Mucosa of gallbladder (tissue), 1 donor: ENCODE measurements around the gene SFXN3. TPM values are rescaled to one million over a fixed set of nuclear protein-coding genes. Genes with fewer than 3 reads are reported as not detected.
"Not testable (repeated sequence)": the region's sequence is repeated elsewhere in the genome, so short reads cannot be mapped to it uniquely, and the experiment has no call there.

ENCODE experiments used
- DNase-seq: peaks from one replicate; pipeline ENCODE4 v3.0.0-alpha.2; 2020; ENCODE audit warnings: low spot score
- total RNA-seq: library from RNA; stranded (reverse); gene quantifications from one replicate; pipeline ENCODE4 v1.2.1, GENCODE V29; 2021
- donor health status: DM: no; HTN: no; CAD: no.

SFXN3 gene
- total RNA-seq, 1 donor from 2014 or later = 75.9 TPM

DNA sequence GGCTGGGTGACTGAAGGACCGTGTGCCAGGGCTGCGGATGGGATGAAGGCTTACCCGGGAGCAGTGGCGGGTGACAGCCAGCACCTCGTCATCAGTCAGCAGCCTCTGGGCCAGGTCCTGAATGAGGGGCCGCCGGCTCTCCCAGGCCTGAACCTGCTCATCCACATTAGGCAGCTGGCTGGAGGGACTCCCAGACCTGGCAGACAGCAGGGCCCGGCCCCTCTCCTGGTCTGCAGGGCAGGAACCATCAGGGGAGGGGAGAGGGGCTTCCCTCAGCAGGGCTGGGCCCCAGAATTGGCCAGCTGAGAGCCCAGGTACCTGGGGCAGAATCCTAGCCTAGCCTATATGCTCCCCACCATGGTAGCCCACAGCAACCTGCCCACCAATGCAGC lies 15.5 kb upstream of the SFXN3 start:
- DNase-seq = no peak

DNA sequence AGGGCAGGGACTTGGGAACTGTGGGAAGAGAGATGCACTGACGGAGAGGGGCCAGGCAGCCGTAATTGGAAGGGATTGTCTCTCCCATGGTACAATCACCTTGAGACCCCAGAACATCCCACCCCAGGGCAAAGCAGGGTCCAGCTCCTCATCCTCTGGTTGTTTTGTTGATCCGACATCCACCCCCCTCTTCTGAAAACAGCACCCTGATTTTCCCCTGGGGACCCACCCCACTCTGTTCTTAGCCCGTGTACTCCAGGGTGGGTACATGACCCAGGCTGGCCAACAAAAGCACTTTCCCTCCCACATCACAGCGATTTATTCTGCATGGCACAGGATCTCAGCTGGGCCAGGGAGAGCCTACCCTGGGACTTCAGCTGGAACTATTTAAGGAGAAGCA lies 14.2 kb upstream of the SFXN3 start:
- no peak for DNase-seq

DNA sequence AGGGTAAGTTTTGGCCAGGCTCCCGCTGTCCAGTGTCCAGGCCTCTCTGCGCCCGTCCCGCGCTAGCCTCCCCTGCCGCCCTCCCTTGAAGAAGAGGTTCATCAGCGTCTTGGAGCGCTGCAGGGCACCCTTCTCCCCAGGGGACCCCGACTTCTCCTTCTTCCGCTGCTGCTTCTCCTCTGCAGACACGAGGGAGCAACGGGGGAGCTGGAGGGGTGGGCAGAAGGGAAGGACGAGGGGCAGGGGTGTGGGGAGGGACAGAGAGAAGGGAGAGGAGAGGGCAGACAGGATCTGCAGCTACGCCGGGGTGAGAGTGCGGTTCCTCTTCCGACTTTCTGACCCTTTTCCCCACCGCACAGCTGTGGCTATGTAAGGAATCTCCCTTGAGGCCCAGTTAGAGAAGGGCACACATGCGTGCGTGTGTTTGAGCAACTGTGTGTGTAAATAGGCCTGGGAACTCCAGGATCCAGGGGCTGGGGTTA lies 12.9 kb upstream of the SFXN3 start:
- no peak for DNase-seq

DNA sequence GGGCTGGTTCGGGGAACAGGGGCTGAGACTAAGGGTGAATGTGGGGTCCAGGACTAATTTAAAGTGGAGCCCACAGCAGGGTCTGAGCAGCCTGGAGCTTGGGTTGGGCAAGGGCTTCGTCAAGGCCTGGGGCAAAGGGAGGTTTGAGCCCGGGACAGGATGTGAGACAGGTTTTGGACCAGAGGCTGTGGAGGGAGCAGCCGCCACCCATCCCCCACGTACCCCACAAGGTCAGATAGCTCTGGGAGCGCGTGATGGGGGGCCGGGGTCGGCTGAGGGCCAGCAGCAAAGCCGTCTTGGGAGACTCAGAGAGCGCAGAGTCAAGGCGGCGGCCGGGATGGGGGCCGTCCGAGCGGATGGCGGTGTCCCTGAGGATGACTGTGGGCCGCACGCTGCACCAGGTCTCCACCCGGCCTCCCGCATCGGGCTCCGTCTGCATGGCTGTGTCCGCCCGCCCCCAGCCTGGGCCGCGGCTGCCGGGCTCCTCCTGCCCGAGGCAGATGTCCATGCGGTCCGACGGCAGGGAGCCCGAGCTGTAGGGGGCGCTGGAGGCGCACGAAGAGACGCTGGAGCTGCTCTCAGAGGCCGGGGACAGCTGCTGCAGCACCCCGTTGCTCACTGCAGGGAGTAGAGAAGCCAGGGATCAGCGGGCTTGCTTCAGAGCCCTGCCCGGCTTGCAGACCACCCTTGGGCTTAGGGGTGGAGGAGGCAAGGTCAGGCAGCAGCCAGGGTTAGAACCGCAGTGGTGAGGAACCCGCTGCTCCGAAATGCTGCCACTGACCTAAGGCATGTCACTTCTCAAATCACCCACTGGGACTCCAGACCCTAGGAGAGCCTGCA lies 12.2 kb upstream of the SFXN3 start:
- peak; percentile 85 for DNase-seq

DNA sequence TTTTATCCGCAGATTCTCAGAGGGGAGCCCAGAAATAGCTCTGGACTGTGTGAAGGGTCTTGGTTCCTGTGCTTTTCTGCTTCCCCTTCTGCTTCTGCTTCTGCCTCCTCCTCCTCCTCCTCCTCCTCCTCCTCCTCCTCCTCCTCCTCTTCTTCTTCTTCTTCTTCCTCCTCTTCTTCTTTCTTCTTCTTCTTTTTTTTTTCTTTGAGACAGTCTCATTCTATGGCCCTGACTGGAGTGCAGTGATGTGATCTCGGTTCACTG lies 11.7 kb upstream of the SFXN3 start:
- no peak for DNase-seq

DNA sequence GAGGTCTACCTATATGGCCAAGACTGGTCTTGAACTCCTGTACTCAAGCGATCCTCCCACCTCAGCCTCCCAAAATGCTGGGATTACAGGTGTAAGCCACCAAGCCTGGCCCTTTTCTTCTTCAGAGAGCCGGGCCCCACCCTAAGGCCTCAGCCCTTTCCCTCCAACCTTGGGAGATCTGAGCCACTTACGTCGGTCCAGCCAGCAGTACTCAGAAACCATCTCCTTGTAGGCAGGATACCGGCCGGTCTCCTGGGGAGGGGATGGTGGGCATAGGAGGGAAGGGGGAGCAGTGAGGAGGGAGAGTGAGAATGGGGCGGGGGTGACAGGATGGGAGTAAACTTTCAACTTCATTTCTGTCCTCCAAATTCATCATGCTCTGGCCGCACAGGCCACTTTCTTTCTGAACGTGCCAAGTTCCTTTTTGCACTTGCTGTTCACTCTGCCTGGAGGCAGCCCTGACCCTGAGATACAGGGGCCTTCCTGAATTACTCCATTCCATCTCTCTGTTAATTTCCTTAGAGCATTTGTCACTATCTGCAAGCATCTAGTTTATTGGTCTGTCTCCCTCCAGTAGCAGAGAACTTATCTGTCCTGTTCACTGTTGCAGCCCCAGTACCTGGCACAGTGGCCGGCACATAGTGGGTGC lies 10.5 kb upstream of the SFXN3 start:
- no peak for DNase-seq

DNA sequence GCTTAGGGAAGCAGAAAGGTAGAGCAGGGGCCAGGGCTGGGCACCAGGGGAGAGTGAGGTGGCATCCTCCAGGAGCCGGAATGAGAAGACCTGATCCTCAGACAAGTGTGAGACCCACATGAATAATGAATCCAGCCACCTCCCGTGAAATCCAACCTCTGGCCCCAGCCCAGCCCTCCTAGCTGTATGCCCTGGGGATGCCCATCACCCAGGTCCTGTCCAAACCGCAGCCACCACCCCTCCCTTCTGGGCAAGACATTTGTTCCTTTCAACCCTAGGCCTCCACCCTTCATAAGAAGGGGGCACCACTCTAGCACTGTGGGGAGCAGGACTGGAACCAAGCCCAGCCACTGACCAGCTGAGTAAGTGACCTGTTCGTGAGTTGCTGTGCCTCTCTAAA lies 9.8 kb upstream of the SFXN3 start:
- no peak for DNase-seq

DNA sequence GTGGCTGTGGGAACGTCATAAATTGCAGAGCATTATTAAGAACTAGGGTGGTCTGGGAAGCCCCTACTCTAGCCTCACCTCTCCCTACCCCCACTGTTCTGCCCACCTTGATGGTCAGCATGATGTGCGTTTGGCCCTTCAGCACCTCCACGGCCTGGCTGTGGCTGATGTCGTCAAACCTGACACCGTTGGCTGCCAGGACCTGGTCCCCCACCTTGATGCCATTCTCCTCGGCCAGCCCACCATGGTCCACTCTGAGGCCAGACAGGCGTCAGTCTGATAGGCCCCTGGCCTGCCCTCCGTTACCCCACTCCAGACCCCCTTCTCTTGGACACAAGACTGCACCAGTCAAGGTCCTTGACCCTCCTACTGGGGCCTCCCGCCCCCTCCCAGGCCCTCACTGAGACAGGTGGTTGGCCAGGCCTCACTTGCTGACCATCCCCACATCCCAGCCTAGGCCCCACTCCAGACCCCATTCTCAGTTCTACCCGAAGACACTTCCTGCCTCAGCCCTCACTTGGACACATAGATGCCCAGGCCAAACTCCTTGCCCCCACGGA lies 9.3 kb upstream of the SFXN3 start:
- no peak for DNase-seq

DNA sequence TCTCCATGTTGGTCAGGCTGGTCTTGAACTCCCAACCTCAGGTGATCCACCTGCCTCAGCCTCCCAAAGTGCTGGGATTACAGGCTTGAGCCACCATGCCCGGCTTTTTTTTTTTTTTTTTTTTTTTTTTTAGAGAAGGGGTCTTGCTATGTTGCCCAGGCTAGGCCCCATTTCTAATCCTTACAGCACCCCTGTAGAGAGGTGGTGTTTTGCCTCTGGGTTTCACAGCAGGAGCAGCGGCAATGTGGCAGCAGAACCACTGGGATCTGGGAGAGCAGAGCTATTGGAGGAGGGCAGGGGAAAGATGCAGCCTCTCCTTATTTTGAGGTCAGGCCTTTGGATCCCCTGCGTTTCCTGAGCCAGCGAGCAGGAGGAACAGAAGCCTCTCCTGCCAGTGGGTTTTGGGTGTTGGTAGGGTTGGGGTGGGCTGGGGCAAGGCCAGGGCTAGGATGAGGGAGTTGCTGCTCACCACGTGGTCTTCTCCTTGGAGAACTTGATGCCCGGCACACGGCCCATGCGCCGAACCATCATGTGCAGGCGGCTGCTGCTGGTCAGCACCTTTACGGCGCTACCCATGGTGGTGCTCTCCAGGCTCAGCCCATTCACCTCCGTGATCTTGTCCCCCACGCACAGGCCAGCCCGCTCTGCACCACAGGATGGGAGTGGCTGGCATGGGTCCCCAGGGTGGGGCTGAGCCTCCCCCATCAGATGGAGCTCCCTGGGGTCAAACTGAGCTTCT lies 7.9 kb upstream of the SFXN3 start:
- DNase-seq = no peak

DNA sequence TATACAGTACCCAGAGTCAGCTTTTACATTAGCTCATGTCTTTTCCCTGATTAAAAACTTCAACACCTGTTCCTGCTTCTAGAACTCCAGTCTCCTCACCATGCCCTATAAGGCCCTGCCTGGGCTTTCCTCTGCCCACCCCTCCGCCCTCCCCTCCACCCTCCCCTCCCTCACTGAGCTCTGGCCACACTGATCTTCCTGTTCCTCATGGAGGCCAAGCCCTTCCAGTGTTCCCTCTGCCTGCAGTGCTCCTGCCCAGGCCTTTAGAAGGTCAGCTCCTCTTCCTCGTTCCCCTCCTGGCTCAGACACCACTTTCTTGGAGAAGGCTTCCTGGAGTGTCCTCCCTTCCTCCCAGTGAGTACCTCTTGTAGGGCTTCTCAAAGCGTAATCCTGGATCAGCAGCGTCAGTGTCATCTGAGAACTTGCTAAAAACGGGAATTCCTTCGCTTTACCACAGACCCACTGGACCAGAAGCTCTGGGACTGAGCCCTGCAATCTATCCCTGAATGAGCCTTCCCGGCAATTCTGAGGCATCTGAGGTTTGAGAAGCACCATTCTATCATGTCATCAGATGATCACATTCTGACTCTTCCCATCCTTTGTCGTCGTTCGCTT lies 3.8 kb upstream of the SFXN3 start:
- no peak for DNase-seq

DNA sequence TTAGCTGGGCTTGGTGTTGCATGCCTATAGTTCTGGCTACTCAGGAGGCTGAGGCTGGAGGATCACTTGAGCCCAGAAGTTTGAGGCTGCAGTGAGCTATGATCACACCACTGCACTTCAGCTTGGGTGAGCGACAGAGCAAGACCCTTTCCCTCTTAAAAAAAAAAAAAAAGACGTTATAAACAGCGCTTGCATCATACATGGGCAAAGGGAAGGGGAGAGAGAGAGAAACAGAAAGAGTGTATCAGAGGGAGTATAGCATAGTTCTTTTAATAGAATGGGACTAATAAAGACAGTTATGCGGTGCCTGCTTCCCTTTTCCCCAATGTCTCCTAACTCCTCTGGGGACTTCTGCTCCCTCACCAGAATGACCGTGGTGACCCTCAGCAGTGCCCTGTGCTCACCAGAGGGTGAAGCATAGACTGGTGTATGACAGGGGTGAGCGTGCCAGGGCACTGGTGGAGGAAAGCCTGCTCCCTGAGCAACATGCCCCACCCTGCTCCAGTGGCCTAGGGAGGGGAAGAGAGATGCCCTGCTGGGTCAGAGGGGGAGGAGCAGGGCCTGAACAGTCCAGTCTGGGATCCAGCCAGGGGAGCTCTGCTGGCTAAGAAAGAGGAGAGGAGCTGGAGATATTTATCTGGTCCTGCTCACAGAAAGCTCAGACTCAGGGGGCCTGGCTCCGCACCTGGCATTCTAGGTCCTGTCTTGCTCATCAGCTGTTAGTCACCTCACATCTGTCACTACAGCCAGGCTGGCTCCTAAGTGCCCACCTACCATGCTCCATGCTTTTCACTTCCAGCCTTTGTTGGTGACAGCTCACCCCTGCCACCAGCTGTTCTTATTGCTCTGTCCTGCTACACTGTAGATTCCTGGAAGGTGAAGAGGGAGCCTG lies 2.3 kb upstream of the SFXN3 start:
- DNase-seq = no peak

DNA sequence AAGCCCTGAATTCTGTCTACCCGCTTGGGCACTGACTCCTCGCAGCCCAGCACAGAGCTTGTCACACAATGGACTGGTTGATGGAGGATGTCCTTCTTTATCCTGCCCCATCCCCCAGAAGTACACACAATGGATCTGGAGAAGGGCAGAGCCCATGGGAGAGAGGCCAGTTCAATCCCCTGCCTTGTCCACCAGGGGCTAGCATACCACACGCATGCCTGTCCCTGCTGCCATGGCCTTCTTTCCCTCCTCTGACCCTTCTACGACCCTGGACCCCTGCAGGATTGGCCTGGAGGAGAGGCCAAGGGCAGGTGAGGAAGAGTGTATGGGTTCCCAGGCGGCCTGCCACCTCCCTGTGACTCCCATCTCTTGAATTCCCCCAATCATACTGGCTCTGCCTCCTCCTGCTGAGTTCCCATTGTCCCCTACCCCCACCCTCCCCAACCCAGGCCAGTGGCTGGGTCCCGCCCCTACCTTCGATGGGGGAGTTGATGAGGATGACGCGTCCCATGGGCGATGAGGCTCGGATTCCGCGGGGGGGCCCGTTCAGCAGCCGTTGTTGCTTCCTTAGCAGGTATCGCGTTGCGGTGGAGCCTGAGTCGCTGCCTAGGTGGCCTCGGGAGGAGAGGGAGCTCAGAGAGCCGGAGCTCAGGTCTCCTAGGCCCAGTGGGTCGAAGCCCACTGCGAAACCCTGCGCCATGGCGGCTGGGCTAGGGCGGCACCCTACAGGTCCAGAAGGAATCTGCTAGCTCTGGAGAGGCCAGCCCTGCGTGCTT lies 1.3 kb upstream of the SFXN3 start:
- DNase-seq = no peak

DNA sequence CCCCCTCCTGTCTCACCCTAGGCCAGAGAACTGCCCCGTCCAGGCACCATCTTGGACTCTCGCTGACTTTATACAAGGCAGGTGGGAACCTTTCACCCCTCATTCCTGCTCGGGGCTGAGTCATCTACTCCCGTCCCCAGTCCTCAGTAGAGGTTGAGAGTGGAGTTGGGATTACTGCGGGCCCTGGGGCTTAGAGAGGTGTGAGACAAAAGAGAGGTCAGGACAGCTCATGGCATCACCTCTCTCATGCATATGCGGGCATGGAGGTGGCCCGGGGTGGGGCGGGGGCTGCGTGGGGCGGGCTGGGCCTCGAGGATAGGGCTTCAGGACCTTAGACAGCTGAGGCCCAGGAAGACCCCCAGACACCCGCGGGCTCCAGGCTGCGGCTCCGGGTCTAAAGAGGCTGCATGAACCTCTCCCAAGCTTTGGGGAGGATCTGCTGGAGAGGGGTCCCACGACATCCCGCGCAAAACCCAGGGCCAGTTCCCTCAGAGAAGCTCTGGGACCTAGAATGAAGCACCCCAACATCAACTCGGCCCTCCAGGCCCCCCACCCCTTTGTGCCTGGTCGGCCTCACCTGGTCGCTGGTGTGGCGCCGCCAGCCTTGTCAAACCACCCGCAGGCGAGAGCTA lies 422 bp upstream of the SFXN3 start:
- no peak for DNase-seq

DNA sequence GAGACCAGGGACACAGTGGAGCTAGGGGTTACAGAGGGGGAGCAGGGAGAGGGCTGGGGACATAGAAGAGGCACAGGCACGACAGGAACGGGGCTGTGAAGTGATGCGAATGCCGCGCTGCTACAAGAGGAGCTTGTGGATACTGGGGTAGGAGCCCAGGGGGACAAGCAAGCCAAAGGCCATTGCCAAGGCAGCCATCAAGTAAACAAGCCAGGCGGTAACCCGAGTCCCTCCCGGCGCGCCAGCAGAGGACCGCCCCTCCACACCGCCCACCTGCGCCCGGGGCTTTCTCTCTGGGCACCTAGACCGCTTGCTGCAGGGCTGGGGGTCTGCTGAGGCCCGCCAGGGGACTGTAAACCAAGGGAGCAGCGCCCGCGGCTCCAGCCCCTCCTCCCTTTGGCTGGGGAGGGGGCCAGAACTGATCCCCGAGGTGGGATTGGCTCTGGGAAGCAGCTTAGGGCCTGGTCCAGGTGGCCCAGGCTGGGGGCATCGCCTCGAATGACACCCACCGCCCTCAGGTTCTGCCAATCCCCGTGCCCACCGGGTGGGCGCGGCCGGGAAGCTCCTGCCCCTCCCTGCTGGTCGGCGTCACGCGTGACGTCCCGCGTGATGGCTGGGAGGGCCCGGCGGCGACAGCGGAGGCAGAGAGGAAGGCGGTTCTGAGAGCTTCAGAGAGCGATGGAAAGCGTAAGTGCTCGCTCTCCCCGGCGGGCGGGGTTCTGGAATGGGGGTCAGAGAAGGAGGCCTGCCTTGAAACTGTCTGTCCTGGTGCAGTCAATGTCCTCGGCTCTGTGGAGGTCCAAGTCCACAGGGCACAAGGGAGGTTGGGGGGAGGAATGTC lies 982 bp downstream of the SFXN3 start:
- DNase-seq = peak; percentile 44

DNA sequence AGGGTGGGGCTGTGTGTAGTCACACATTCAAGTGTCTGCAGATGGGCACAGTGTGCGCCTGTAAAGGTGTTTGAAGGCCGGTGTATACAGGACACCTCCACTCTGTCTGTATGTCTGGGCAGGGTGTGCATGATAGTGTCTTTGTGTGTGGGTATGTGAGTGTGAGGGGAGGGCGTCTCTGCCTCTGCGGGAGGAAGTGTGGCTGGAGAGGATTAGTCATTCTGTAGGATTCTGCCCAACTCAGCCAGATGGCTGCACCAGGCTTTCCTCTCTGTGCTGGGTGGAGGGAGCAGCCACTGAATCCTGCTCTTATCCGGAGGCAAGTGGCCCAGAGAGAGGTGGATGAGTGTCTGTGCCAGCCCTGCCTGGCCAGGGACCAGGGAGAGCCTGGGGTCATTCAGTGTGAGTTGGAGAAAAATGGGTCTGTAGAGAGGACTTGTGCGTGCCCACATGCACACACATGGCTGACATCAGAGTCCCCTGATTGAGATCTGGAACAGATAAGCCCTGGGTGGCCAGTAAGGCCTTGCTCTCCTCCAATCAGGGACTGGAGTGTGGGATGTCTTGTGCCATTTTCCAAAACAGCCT lies 1.7 kb downstream of the SFXN3 start:
- DNase-seq = peak; percentile 81

DNA sequence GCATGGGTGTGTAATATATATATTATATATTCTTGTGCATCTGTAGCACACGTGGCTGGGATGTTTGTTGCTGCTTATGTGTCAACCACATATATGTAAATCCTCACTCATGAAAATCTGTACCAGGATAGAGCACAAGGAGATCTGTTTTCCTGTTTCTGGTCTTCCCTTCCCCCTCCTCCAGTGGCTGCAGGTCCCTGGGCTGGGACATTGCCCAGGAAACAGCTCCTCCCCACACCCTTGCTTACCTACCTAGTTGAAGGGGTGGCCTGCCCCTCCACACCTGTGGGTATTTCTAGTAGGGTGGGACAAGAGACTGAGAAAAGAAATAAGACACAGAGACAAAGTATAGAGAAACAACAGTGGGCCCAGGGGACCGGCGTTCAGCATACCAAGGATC lies 2.2 kb downstream of the SFXN3 start:
- DNase-seq = peak; percentile 28

DNA sequence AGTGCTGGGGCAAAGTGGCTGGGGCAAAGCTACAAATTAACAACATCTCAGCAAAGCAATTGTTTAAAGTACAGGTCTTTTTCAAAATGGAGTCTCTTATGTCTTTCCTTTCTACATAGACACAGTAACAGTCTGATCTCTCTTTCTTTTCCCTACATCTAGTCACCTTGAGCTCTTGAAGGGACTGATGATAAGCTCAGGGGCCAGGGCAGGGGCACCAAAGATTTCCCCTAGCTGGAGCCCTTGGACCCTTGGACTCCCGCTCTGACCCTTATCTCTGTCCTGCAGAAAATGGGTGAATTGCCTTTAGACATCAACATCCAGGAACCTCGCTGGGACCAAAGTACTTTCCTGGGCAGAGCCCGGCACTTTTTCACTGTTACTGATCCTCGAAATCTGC lies 3.4 kb downstream of the SFXN3 start:
- not testable (repeated sequence) for DNase-seq

DNA sequence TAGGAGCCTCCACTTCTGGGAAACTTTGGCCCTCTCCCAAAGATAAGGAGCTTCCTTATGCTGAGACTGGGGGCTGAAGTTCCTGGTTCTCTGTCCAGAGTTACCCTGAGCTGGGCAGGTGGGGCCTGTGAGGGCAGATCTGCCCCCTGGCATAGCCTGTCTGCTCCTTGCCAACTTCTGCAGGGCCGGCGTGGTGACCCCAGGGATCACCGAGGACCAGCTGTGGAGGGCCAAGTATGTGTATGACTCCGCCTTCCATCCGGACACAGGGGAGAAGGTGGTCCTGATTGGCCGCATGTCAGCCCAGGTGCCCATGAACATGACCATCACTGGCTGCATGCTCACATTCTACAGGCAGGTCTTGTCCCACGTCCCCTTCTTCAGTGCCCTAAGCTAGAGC lies 4.3 kb downstream of the SFXN3 start:
- DNase-seq = no peak
